HepG2 (cell line): ENCODE results near the gene GGA1. TPM values are rescaled to one million over a fixed set of nuclear protein-coding genes. Genes with fewer than 3 reads are reported as not detected.

Source experiments
- GATAD2A ChIP-seq: IDR thresholded peaks from 2 replicates; pipeline ENCODE4 v1.6.1; 2016
- POLR2AphosphoS5 ChIP-seq: IDR thresholded peaks from 2 replicates; pipeline ENCODE4 v1.6.1; 2012; ENCODE audit warnings: low read depth, low read length
- TCF12 ChIP-seq, 2 experiments: fragments of 450-650 bp in 1 of 2; sonication (generic) in 1 of 2; formaldehyde crosslinking in 1 of 2; IDR thresholded peaks; 2 replicates each; pipeline versions ENCODE4 v1.6.1 to v1.8.0; 2017 to 2022; ENCODE audit warnings: antibody characterized with exemption in 1 of 2, mild to moderate bottlenecking in 1 of 2, missing genetic modification reagents in 1 of 2, moderate library complexity in 1 of 2
- TMF1 ChIP-seq: sonication (generic); formaldehyde crosslinking; IDR thresholded peaks from 2 replicates; pipeline ENCODE4 v1.8.1; 2022; ENCODE audit warnings: low read depth, missing genetic modification reagents
- ZBED4 ChIP-seq: sonication (generic); formaldehyde crosslinking; IDR thresholded peaks from 2 replicates; pipeline ENCODE4 v1.4.0; 2020; ENCODE audit warnings: missing genetic modification reagents, borderline replicate concordance
- polyA plus RNA-seq, 8 experiments: library from polyadenylated mRNA; depleted of rRNA in 3 of 8; stranded (reverse) in 7 of 8; unstranded in 1 of 8; fragments of >200 nt; fragmentation: Illumina TruSeq in 4 of 8; extraction: Trizol in 4 of 8; gene quantifications; 2 replicates each; pipeline versions ENCODE4 v1.2.1 to v1.2.3, GENCODE V29; 2011 to 2016; ENCODE audit warnings: low read depth in 4 of 8, missing spikeins in 1 of 8, mixed read lengths in 1 of 8; ENCODE audit not compliant: insufficient read depth in 1 of 8
- total RNA-seq, 5 experiments: library from RNA; depleted of rRNA; stranded (reverse); fragments of >200 nt; fragmentation: Illumina TruSeq; extraction: Trizol; gene quantifications; 2 replicates each; pipeline ENCODE4 v1.2.3, GENCODE V29; 2016; ENCODE audit warnings: low read depth in 1 of 5
- TF ChIP-seq, protein P1 (sequence below): sonication (generic); formaldehyde crosslinking; IDR thresholded peaks from 2 replicates; pipeline ENCODE4 v1.4.0; 2020; ENCODE audit warnings: missing genetic modification reagents, borderline replicate concordance
- TF ChIP-seq, protein P2 (sequence below): sonication (generic); formaldehyde crosslinking; IDR thresholded peaks from 2 replicates; pipeline ENCODE4 v1.5.0; 2020; ENCODE audit warnings: mild to moderate bottlenecking, missing genetic modification reagents, borderline replicate concordance
- TF ChIP-seq, protein P3 (sequence below): sonication (generic); formaldehyde crosslinking; IDR thresholded peaks from 2 replicates; pipeline ENCODE4 v1.5.1; 2020; ENCODE audit warnings: missing genetic modification reagents, mild to moderate bottlenecking, borderline replicate concordance
- TF ChIP-seq, protein P4 (sequence below): sonication (generic); formaldehyde crosslinking; IDR thresholded peaks from 2 replicates; pipeline ENCODE4 v1.8.0; 2022; ENCODE audit warnings: missing genetic modification reagents, mild to moderate bottlenecking, moderate library complexity, borderline replicate concordance

Gene GGA1
- total and polyA plus RNA-seq, 2 of the 13 experiments (the other 11 are each of a cell fraction or from before 2014, with no cell fraction given) = 29.1 to 87.2 TPM

DNA sequence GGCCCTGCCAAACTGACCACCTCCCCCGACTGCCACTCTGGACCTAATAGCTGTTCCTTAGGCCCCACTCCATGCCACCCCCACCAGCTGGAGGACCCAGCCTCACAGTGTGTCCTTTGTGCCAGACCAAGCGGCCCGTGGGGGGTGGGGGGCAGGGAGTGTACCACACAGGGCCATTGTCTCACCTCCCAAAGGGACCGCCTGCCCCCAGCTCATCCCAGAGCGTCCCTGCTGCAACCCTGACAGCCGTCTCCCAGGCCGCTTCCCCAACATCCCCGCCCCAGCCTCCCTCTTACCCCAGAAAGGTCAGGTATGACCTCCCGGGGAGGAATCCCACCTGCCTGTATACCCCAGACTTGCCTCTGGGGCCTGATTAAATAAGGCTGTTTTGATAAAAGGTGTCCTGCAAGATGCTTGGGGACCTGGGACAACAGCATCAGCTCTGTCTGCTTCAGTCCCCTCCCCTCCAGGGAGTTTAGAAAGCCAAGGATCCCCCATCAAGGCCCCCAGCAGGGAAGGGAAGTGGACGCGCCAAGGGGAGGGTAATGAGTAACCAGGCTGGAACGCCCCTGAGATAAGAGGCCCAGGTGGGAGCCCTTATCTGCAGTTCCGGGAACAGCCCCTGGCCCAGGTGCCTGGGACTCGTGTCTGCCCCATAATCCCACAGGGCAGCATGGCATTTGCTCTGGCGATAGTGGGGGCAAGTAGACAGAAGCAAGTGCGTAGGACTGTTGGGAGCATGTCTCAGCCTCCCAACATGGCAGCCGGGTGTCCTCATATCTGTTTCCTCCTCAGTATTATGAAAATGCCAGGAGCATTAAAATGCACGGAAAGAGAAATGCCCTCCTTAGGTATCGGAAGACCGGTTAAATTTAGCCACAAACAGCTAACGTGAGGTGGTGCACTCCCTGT is 39.4 kb upstream of the GGA1 start (continued):
- TF ChIP-seq, protein P1, sequence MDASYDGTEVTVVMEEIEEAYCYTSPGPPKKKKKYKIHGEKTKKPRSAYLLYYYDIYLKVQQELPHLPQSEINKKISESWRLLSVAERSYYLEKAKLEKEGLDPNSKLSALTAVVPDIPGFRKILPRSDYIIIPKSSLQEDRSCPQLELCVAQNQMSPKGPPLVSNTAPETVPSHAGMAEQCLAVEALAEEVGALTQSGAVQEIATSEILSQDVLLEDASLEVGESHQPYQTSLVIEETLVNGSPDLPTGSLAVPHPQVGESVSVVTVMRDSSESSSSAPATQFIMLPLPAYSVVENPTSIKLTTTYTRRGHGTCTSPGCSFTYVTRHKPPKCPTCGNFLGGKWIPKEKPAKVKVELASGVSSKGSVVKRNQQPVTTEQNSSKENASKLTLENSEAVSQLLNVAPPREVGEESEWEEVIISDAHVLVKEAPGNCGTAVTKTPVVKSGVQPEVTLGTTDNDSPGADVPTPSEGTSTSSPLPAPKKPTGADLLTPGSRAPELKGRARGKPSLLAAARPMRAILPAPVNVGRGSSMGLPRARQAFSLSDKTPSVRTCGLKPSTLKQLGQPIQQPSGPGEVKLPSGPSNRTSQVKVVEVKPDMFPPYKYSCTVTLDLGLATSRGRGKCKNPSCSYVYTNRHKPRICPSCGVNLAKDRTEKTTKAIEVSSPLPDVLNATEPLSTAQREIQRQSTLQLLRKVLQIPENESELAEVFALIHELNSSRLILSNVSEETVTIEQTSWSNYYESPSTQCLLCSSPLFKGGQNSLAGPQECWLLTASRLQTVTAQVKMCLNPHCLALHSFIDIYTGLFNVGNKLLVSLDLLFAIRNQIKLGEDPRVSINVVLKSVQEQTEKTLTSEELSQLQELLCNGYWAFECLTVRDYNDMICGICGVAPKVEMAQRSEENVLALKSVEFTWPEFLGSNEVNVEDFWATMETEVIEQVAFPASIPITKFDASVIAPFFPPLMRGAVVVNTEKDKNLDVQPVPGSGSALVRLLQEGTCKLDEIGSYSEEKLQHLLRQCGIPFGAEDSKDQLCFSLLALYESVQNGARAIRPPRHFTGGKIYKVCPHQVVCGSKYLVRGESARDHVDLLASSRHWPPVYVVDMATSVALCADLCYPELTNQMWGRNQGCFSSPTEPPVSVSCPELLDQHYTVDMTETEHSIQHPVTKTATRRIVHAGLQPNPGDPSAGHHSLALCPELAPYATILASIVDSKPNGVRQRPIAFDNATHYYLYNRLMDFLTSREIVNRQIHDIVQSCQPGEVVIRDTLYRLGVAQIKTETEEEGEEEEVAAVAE = no peak
- TF ChIP-seq POLR2AphosphoS5 (peak; percentile 91), GATAD2A (CRISPR knock-in tag) (peak; percentile 79), TMF1 (CRISPR knock-in tag) (no peak), TCF12 (IDR thresholded peaks at IDR 0.05) (no peak), TCF12 (CRISPR knock-in tag; IDR thresholded peaks at IDR 0.05) (peak; percentile 96), ZBED4 (CRISPR knock-in tag) (peak; percentile 44)
- TF ChIP-seq, protein P2, sequence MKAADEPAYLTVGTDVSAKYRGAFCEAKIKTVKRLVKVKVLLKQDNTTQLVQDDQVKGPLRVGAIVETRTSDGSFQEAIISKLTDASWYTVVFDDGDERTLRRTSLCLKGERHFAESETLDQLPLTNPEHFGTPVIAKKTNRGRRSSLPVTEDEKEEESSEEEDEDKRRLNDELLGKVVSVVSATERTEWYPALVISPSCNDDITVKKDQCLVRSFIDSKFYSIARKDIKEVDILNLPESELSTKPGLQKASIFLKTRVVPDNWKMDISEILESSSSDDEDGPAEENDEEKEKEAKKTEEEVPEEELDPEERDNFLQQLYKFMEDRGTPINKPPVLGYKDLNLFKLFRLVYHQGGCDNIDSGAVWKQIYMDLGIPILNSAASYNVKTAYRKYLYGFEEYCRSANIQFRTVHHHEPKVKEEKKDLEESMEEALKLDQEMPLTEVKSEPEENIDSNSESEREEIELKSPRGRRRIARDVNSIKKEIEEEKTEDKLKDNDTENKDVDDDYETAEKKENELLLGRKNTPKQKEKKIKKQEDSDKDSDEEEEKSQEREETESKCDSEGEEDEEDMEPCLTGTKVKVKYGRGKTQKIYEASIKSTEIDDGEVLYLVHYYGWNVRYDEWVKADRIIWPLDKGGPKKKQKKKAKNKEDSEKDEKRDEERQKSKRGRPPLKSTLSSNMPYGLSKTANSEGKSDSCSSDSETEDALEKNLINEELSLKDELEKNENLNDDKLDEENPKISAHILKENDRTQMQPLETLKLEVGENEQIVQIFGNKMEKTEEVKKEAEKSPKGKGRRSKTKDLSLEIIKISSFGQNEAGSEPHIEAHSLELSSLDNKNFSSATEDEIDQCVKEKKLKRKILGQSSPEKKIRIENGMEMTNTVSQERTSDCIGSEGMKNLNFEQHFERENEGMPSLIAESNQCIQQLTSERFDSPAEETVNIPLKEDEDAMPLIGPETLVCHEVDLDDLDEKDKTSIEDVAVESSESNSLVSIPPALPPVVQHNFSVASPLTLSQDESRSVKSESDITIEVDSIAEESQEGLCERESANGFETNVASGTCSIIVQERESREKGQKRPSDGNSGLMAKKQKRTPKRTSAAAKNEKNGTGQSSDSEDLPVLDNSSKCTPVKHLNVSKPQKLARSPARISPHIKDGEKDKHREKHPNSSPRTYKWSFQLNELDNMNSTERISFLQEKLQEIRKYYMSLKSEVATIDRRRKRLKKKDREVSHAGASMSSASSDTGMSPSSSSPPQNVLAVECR (CRISPR knock-in tag) = peak; percentile 54; the same call in 1 of the 2 replicates
- TF ChIP-seq, protein P3, sequence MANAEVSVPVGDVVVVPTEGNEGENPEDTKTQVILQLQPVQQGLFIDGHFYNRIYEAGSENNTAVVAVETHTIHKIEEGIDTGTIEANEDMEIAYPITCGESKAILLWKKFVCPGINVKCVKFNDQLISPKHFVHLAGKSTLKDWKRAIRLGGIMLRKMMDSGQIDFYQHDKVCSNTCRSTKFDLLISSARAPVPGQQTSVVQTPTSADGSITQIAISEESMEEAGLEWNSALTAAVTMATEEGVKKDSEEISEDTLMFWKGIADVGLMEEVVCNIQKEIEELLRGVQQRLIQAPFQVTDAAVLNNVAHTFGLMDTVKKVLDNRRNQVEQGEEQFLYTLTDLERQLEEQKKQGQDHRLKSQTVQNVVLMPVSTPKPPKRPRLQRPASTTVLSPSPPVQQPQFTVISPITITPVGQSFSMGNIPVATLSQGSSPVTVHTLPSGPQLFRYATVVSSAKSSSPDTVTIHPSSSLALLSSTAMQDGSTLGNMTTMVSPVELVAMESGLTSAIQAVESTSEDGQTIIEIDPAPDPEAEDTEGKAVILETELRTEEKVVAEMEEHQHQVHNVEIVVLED (CRISPR knock-in tag) = peak; percentile 65; the same call in 1 of the 2 replicates
- TF ChIP-seq, protein P4, sequence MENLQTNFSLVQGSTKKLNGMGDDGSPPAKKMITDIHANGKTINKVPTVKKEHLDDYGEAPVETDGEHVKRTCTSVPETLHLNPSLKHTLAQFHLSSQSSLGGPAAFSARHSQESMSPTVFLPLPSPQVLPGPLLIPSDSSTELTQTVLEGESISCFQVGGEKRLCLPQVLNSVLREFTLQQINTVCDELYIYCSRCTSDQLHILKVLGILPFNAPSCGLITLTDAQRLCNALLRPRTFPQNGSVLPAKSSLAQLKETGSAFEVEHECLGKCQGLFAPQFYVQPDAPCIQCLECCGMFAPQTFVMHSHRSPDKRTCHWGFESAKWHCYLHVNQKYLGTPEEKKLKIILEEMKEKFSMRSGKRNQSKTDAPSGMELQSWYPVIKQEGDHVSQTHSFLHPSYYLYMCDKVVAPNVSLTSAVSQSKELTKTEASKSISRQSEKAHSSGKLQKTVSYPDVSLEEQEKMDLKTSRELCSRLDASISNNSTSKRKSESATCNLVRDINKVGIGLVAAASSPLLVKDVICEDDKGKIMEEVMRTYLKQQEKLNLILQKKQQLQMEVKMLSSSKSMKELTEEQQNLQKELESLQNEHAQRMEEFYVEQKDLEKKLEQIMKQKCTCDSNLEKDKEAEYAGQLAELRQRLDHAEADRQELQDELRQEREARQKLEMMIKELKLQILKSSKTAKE = peak; percentile 89
